ENCODE data around the gene HYCC1.
A peak's percentile ranks its signal among the peaks of the same experiment; 100 is the strongest.
"Not testable (repeated sequence)": the region's sequence is repeated elsewhere in the genome, so short reads cannot be mapped to it uniquely, and the experiment has no call there.

The HYCC1 gene

DNA sequence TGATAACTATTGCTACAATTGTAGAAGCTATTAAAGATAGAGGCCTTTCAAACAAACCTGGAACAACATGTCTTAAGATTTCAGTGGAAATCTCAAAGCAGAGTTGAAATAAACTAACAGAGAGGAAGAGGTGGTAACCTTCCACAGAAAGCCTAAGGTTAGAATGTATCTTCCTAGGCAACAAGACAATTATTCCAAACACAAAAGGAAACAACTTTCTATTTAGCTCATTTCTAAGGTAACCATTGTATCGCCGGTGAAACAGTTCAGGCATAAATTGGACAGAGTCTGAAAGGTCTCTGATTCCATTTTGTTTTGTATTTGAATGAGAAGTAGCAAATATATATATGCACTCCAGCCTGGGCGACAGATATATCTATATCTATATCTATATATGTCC, 30.7 kb upstream of the HYCC1 start:
- H3K4me3 ChIP-seq (ENCODE audit: low read length) = no peak overlapping the region
- no peak for DNase-seq (ENCODE audit: low read depth)
- TF ChIP-seq, protein P1, sequence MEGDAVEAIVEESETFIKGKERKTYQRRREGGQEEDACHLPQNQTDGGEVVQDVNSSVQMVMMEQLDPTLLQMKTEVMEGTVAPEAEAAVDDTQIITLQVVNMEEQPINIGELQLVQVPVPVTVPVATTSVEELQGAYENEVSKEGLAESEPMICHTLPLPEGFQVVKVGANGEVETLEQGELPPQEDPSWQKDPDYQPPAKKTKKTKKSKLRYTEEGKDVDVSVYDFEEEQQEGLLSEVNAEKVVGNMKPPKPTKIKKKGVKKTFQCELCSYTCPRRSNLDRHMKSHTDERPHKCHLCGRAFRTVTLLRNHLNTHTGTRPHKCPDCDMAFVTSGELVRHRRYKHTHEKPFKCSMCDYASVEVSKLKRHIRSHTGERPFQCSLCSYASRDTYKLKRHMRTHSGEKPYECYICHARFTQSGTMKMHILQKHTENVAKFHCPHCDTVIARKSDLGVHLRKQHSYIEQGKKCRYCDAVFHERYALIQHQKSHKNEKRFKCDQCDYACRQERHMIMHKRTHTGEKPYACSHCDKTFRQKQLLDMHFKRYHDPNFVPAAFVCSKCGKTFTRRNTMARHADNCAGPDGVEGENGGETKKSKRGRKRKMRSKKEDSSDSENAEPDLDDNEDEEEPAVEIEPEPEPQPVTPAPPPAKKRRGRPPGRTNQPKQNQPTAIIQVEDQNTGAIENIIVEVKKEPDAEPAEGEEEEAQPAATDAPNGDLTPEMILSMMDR (IDR thresholded peaks at IDR 0.05; ENCODE audit: insufficient read depth, low read depth, low read length, missing control alignments) = no peak

DNA sequence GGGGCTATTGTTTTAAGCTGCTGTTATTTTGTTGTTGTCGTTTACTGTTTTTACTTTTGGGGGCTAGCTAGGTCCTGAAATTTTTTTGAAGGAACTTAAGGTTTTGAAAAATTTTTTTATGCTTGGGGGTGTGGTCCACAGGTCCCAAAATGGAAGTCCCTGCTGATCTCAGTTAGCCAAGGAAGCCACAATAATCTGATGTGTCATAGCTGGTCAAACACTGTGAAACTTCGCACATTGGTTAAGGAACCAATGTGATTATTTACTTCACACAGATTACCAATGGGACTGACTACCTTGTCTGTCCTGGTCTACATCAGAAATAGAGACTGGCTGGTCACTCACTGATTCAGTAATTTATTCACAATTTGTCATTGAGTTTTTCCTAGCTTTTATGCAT, 29.5 kb upstream of the HYCC1 start:
- no peak overlapping the region for H3K4me3 ChIP-seq (ENCODE audit: low read length)
- TF ChIP-seq, protein P1 (IDR thresholded peaks at IDR 0.05; ENCODE audit: insufficient read depth, low read depth, low read length, missing control alignments) = no peak
- peak; percentile 10 for DNase-seq (ENCODE audit: low read depth)

DNA sequence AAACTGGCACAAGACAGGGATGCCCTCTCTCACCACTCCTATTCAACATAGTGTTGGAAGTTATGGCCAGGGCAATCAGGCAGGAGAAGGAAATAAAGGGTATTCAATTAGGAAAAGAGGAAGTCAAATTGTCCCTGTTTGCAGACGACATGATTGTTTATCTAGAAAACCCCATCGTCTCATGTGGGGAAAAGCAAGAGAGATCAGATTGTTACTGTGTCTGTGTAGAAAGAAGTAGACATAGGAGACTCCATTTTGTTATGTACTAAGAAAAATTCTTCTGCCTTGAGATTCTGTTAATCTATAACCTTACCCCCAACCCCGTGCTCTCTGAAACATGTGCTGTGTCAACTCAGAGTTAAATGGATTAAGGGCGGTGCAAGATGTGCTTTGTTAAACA, 25.7 kb upstream of the HYCC1 start:
- DNase-seq (ENCODE audit: low read depth); H3K4me3 ChIP-seq (ENCODE audit: low read length): not testable (repeated sequence)

DNA sequence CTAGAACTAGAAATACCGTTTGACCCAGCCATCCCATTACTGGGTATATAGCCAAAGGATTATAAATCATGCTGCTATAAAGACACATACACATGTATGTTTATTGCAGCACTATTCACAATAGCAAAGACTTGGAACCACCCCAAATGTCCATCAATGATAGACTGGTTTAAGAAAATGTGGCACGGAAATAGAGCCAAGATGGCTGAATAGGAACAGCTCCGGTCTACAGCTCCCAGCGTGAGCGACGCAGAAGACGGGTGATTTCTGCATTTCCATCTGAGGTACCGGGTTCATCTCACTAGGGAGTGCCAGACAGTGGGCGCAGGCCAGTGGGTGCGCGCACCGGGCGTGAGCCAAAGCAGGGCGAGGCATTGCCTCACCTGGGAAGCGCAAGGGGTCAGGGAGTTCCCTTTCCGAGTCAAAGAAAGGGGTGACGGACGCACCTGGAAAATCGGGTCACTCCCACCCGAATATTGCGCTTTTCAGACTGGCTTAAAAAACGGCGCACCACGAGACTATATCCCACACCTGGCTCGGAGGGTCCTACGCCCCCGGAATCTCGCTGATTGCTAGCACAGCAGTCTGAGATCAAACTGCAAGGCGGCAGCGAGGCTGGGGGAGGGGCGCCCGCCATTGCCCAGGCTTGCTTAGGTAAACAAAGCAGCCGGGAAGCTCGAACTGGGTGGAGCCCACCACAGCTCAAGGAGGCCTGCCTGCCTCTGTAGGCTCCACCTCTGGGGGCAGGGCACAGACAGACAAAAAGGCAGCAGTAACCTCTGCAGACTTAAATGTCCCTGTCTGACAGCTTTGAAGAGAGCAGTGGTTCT, 21.8 kb upstream of the HYCC1 start:
- DNase-seq (ENCODE audit: low read depth) = not testable (repeated sequence)

DNA sequence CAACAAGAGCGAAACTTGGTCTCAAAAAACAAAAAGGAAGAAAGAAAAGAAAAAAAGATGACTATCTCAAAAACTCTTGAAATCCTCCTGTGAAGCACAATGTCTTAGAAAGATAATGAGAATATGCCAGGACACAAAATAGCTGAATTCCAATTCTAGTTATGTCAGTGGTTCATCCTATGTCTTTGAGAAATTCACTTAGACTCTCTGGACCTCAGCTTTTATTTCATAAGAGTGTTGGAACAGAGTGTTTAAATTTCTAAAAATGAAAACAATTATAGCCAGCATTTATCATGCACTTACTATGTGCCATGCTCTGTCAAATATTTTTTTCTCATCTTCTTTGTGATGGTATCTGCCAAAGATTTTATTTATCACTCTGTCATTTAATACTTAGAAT, 13.3 kb upstream of the HYCC1 start:
- H3K4me3 ChIP-seq (ENCODE audit: low read length) = no peak overlapping the region
- DNase-seq (ENCODE audit: low read depth) = no peak
- TF ChIP-seq, protein P1 (IDR thresholded peaks at IDR 0.05; ENCODE audit: insufficient read depth, low read depth, low read length, missing control alignments) = no peak

More for the DNA sequence above, 21.8 kb upstream of the HYCC1 start:
- not testable (repeated sequence) for H3K4me3 ChIP-seq (ENCODE audit: low read length)

DNA sequence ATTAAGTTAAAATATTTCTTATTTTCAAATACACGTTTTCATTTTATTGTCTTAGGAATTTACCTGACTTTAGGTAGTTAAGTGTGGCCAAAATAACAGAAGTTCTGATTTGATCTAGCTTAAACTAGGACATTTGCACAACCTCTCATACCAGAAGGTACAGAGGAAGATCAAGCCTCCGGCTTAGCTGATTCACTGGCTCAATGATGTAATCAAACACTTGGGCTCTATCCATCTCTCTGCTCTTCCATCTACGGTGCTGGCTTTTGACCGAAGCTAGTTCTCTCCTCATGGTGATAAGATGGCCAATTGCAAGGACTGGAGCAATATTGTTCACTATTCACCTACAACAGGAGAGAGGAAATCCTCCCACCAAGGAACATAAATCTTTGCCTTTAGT, 12.2 kb upstream of the HYCC1 start:
- DNase-seq (ENCODE audit: low read depth) = peak; percentile 63
- no peak overlapping the region for H3K4me3 ChIP-seq (ENCODE audit: low read length)
- TF ChIP-seq, protein P1 (IDR thresholded peaks at IDR 0.05; ENCODE audit: insufficient read depth, low read depth, low read length, missing control alignments) = no peak

DNA sequence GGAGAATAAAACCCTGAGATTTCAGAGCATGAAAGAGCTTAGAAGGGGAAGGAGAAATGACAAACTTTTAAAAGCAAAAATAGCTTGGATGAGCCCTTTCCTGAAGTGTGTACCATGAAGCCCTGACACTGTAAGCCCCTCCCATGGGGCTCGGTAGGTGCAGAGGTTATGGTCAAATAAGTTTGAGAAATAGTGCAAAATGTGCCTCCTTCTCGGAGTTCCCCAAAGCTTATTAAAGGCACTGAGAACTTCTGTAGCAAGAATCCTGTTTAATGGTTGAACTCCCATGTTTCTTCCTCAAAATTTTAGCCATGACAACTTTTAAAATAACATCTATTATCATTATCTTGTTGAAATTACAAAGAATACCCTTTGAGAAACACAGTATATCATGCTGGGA, 10.5 kb upstream of the HYCC1 start:
- TF ChIP-seq, protein P1 (IDR thresholded peaks at IDR 0.05; ENCODE audit: insufficient read depth, low read depth, low read length, missing control alignments) = no peak
- DNase-seq (ENCODE audit: low read depth) = no peak
- no peak overlapping the region for H3K4me3 ChIP-seq (ENCODE audit: low read length)

DNA sequence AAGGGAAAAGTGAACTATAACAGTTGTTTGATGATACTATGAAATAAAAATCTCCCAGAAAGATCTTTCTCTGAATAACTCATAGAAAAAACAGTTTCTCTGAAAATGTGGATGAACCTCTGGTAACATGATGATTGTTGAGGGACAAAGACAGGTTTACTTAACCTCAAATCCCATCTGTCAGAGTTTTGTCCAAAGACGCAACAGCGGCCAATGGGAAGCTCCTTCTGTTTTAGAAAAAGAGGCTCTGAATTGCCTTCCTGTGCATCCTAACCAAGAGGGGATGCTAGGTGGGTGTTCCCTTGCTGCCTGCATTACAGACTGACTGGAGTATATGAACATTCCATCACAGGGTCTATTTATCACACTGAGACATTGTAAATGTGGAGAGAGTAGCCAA, 8.9 kb upstream of the HYCC1 start:
- TF ChIP-seq, protein P1 (IDR thresholded peaks at IDR 0.05; ENCODE audit: insufficient read depth, low read depth, low read length, missing control alignments) = no peak
- H3K4me3 ChIP-seq (ENCODE audit: low read length) = no peak overlapping the region
- DNase-seq (ENCODE audit: low read depth) = no peak

All from epithelial cell of esophagus (primary cell).